CD4-positive, alpha-beta T cell treated with Interleukin-15 for 4 hours (primary cell): ENCODE results near the gene NEU4.

Source experiments
- DNase-seq: peaks from one replicate; pipeline ENCODE4 v3.0.0-alpha.2; 2020; ENCODE audit warnings: low spot score

Gene NEU4

GRCh38 chr2:241852981-241853631, 44.1 kb downstream of the NEU4 start:
- DNase-seq = no peak

GRCh38 chr2:241853651-241854341, 44.8 kb downstream of the NEU4 start:
- DNase-seq = no peak

- no peak for DNase-seq
Measured at GRCh38 chr2:241854342-241855244, 45.6 kb downstream of the NEU4 start.

- no peak for DNase-seq
Measured at GRCh38 chr2:241855245-241855887, 46.4 kb downstream of the NEU4 start.

- DNase-seq = no peak
Measured at GRCh38 chr2:241855888-241856422, 47.0 kb downstream of the NEU4 start.

- no peak for DNase-seq
Measured at GRCh38 chr2:241857041-241857541, 48.1 kb downstream of the NEU4 start.

- no peak for DNase-seq
Measured at GRCh38 chr2:241857572-241858121, 48.7 kb downstream of the NEU4 start.

GRCh38 chr2:241858206-241859016, 49.4 kb downstream of the NEU4 start, which contains the start of gene PDCD1:
Gene PDCD1, minus strand, starts transcription at chr2:241858894. Its CDS starts 56 bp downstream, at chr2:241858838.
- DNase-seq = peak; percentile 57

GRCh38 chr2:241859017-241859435, 50.0 kb downstream of the NEU4 start:
- no peak for DNase-seq

GRCh38 chr2:241859436-241860183, 50.6 kb downstream of the NEU4 start:
- peak; percentile 40 for DNase-seq

- no peak for DNase-seq
Measured at GRCh38 chr2:241860184-241861078, 51.4 kb downstream of the NEU4 start.

GRCh38 chr2:241861264-241861663, 52.3 kb downstream of the NEU4 start:
- no peak for DNase-seq

GRCh38 chr2:241862093-241862492, 53.1 kb downstream of the NEU4 start:
- no peak for DNase-seq

GRCh38 chr2:241862775-241863535, 54.0 kb downstream of the NEU4 start:
- no peak for DNase-seq

- DNase-seq = peak; percentile 40
Measured at GRCh38 chr2:241863536-241863954, 54.6 kb downstream of the NEU4 start.

GRCh38 chr2:241864168-241864849, 55.3 kb downstream of the NEU4 start:
- DNase-seq = no peak

- DNase-seq = no peak
Measured at GRCh38 chr2:241864850-241865213, 55.8 kb downstream of the NEU4 start.
